NT2/D1 (cell line): ENCODE data around the gene PCBP2.

ENCODE experiments used
- YY1 ChIP-seq: IDR thresholded peaks from 2 replicates; pipeline ENCODE4 v1.6.1; 2011; ENCODE audit not compliant: insufficient read length, insufficient read depth
- ZNF274 ChIP-seq: IDR thresholded peaks from 2 replicates; pipeline ENCODE4 v1.6.1; 2011; ENCODE audit warnings: mild to moderate bottlenecking, low read depth, low read length

DNA sequence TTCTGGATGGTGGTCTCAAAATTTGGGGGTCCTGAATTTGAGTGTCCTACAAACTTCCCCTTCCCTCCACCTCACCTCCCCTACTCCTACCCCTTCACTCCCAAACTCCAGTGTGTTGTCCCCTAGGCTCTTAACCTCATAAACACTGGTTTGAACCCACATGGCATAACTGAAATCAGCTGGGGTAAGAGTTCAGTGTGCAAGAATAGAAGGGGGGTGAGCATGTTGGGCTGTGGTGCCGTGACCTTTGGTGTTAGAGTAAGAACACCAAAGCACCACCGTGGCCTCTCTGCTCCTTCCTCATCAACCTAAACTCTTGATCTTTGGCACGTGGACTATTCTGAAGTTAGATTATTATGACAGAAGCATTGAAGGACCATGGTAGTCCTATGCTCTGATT, 11.0 kb downstream of the PCBP2 start:
- TF ChIP-seq YY1 (no peak), ZNF274 (no peak)
